ENCODE measurements around the gene MYO18A. TPM values are rescaled to one million over a fixed set of nuclear protein-coding genes. Genes with fewer than 3 reads are reported as not detected.

MYO18A gene
- total RNA-seq, 1 experiment from 2014 or later = 37.2 TPM

GRCh38 chr17:29037739-29038084, 142.5 kb downstream of the MYO18A start:
- no peak overlapping the region for H3K4me2 ChIP-seq (ENCODE audit: low read length)

GRCh38 chr17:29036584-29036983, 143.6 kb downstream of the MYO18A start:
- ChIA-PET RAD21 (ENCODE audit: low non-redundant PET in 1 of 2, low total read pairs in 2 of 2, uncharacterized antibody in 2 of 2, unreplicated experiment in 2 of 2) (no interaction called here), POLR2A (no interaction called here), CTCF (no interaction called here)
- TF ChIP-seq ATF3 (IDR thresholded peaks at IDR 0.05) = no peak
- no peak for TF ChIP-seq CBX3 (IDR thresholded peaks at IDR 0.05; ENCODE audit: low read depth)
- no peak for TF ChIP-seq EZH2 (IDR thresholded peaks at IDR 0.05)
- TF ChIP-seq, protein P1, sequence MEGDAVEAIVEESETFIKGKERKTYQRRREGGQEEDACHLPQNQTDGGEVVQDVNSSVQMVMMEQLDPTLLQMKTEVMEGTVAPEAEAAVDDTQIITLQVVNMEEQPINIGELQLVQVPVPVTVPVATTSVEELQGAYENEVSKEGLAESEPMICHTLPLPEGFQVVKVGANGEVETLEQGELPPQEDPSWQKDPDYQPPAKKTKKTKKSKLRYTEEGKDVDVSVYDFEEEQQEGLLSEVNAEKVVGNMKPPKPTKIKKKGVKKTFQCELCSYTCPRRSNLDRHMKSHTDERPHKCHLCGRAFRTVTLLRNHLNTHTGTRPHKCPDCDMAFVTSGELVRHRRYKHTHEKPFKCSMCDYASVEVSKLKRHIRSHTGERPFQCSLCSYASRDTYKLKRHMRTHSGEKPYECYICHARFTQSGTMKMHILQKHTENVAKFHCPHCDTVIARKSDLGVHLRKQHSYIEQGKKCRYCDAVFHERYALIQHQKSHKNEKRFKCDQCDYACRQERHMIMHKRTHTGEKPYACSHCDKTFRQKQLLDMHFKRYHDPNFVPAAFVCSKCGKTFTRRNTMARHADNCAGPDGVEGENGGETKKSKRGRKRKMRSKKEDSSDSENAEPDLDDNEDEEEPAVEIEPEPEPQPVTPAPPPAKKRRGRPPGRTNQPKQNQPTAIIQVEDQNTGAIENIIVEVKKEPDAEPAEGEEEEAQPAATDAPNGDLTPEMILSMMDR (IDR thresholded peaks at IDR 0.05 in 2 of 3, conservative IDR thresholded peaks at IDR 0.05 in 1 of 3; ENCODE audit: borderline replicate concordance in 1 of 3, insufficient read depth in 1 of 3, low read depth in 2 of 3, low read length in 2 of 3) = no peak
- TF ChIP-seq EZH2phosphoT487 (IDR thresholded peaks at IDR 0.05; ENCODE audit: borderline replicate concordance) = no peak
- TF ChIP-seq, protein P2, sequence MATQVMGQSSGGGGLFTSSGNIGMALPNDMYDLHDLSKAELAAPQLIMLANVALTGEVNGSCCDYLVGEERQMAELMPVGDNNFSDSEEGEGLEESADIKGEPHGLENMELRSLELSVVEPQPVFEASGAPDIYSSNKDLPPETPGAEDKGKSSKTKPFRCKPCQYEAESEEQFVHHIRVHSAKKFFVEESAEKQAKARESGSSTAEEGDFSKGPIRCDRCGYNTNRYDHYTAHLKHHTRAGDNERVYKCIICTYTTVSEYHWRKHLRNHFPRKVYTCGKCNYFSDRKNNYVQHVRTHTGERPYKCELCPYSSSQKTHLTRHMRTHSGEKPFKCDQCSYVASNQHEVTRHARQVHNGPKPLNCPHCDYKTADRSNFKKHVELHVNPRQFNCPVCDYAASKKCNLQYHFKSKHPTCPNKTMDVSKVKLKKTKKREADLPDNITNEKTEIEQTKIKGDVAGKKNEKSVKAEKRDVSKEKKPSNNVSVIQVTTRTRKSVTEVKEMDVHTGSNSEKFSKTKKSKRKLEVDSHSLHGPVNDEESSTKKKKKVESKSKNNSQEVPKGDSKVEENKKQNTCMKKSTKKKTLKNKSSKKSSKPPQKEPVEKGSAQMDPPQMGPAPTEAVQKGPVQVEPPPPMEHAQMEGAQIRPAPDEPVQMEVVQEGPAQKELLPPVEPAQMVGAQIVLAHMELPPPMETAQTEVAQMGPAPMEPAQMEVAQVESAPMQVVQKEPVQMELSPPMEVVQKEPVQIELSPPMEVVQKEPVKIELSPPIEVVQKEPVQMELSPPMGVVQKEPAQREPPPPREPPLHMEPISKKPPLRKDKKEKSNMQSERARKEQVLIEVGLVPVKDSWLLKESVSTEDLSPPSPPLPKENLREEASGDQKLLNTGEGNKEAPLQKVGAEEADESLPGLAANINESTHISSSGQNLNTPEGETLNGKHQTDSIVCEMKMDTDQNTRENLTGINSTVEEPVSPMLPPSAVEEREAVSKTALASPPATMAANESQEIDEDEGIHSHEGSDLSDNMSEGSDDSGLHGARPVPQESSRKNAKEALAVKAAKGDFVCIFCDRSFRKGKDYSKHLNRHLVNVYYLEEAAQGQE (IDR thresholded peaks at IDR 0.05; ENCODE audit: low read depth) = no peak
- TF ChIP-seq FOSL1 (IDR thresholded peaks at IDR 0.05; ENCODE audit: low read depth) = no peak
- H3K9ac ChIP-seq (ENCODE audit: low read length) = no peak overlapping the region
- no TSS peak for BruUV-seq (replicated peaks)
- peaks cover 12 to 18% of the 10 kb centered on the region in 2 experiments; a peak in 2 of 4 replicates for H3K9me3 ChIP-seq (ENCODE audit: control insufficient read depth in 1 of 2, insufficient read depth in 1 of 2, low read depth in 1 of 2, low read length in 2 of 2)
- ATAC-seq (peak; percentile 57), DNase-seq (ENCODE audit: low read depth, low spot score) (no peak)
- H3K9me2 ChIP-seq (ENCODE audit: insufficient read depth) = no peaks in the 10 kb centered on the region
- no peak overlapping the region for H3K4me3 ChIP-seq (replicated peaks in 1 of 2; ENCODE audit: low read depth in 1 of 2, low read length in 2 of 2)
- no peak overlapping the region for H3K27ac ChIP-seq (ENCODE audit: low read depth, low read length)
- intact Hi-C loops (cut with micrococcal nuclease) = no loop called here
- H3K36me3 ChIP-seq (ENCODE audit: control insufficient read depth in 1 of 2, insufficient read depth in 2 of 2, low read length in 2 of 2) = no peaks in the 10 kb centered on the region
- no peaks in the 10 kb centered on the region for H3K4me1 ChIP-seq (ENCODE audit: control insufficient read depth in 1 of 2, insufficient read depth in 2 of 2, low read length in 2 of 2)
- no peak overlapping the region for H2AFZ ChIP-seq (ENCODE audit: low read depth, low read length, poor library complexity, severe bottlenecking)
- no peaks in the 10 kb centered on the region for H4K20me1 ChIP-seq (ENCODE audit: insufficient read depth)
- H3K79me2 ChIP-seq (ENCODE audit: insufficient read depth, low read length) = no peaks in the 10 kb centered on the region
- H3K4me2 ChIP-seq (ENCODE audit: low read length) = no peak overlapping the region
- peaks cover 28% of the 10 kb centered on the region for H3K27me3 ChIP-seq (ENCODE audit: insufficient read depth, low read length)

More at GRCh38 chr17:29037739-29038084, 142.5 kb downstream of the MYO18A start:
- RAD21 ChIA-PET (ENCODE audit: low non-redundant PET in 1 of 2, low total read pairs in 2 of 2, uncharacterized antibody in 2 of 2, unreplicated experiment in 2 of 2) = no interaction called here
- POLR2A ChIA-PET = no interaction called here
- intact Hi-C loops (cut with micrococcal nuclease) = no loop called here
- Histone ChIP-seq H3K9me2 (ENCODE audit: insufficient read depth) (no peaks in the 10 kb centered on the region), H3K79me2 (ENCODE audit: insufficient read depth, low read length) (no peaks in the 10 kb centered on the region), H3K27ac (ENCODE audit: low read depth, low read length) (no peak overlapping the region), H2AFZ (ENCODE audit: low read depth, low read length, poor library complexity, severe bottlenecking) (no peak overlapping the region), H3K9ac (ENCODE audit: low read length) (no peak overlapping the region), H3K4me1 (ENCODE audit: control insufficient read depth in 1 of 2, insufficient read depth in 2 of 2, low read length in 2 of 2) (peaks cover 0 to 3% of the 10 kb centered on the region in 2 experiments; a peak in 2 of 4 replicates), H3K9me3 (ENCODE audit: control insufficient read depth in 1 of 2, insufficient read depth in 1 of 2, low read depth in 1 of 2, low read length in 2 of 2) (peaks cover 12 to 18% of the 10 kb centered on the region in 2 experiments; a peak in 2 of 4 replicates), H3K4me3 (replicated peaks in 1 of 2; ENCODE audit: low read depth in 1 of 2, low read length in 2 of 2) (no peak overlapping the region), H3K27me3 (ENCODE audit: insufficient read depth, low read length) (peaks cover 18% of the 10 kb centered on the region; the same call in 1 of the 2 replicates), H3K36me3 (ENCODE audit: control insufficient read depth in 1 of 2, insufficient read depth in 2 of 2, low read length in 2 of 2) (no peaks in the 10 kb centered on the region), H4K20me1 (ENCODE audit: insufficient read depth) (no peaks in the 10 kb centered on the region)
- CTCF ChIA-PET = no interaction called here
- TF ChIP-seq SRF (IDR thresholded peaks at IDR 0.05; ENCODE audit: low read depth) (no peak), FOSL1 (IDR thresholded peaks at IDR 0.05; ENCODE audit: low read depth) (no peak), JUND (IDR thresholded peaks at IDR 0.05) (no peak), RAD21 (IDR thresholded peaks at IDR 0.05; ENCODE audit: low read depth) (no peak)
- no peak for DNase-seq (ENCODE audit: low read depth, low spot score)
- ATAC-seq = no peak
- no TSS peak for BruUV-seq (replicated peaks)

Data from HCT116 (cell line).